DOHH2 (cell line): ENCODE data around the gene ATG10.

Source experiments
- H3F3A ChIP-seq: fragments of 200-600 bp; sonication (generic), shearing (Covaris generic); 2 replicates; pipeline ENCODE4 v1.6.0; 2016; ENCODE audit warnings: antibody characterized with exemption, mild to moderate bottlenecking; ENCODE audit not compliant: control insufficient read depth, insufficient read depth
- H3K27ac ChIP-seq: fragments of 200-600 bp; sonication (generic); 2 replicates; pipeline ENCODE4 v1.5.1; 2014; ENCODE audit warnings: low read depth, mild to moderate bottlenecking, low read length, moderate library complexity
- H3K27me3 ChIP-seq: fragments of 200-600 bp; sonication (generic); 2 replicates; pipeline ENCODE4 v1.6.1; 2014; ENCODE audit warnings: mild to moderate bottlenecking, low read length, mixed read lengths; ENCODE audit not compliant: control insufficient read depth
- H3K36me3 ChIP-seq: fragments of 200-600 bp; sonication (generic); 2 replicates; pipeline ENCODE4 v1.6.1; 2014; ENCODE audit warnings: mild to moderate bottlenecking, low read length, moderate library complexity, mixed read lengths; ENCODE audit not compliant: control insufficient read depth
- H3K4me1 ChIP-seq: fragments of 200-600 bp; sonication (generic); 2 replicates; pipeline ENCODE4 v1.6.1; 2014; ENCODE audit warnings: mild to moderate bottlenecking, low read length, mixed read lengths; ENCODE audit not compliant: control insufficient read depth
- H3K4me2 ChIP-seq: fragments of 200-600 bp; sonication (generic); 2 replicates; pipeline ENCODE4 v1.6.0; 2014; ENCODE audit warnings: mild to moderate bottlenecking, low read length, moderate library complexity
- H3K4me3 ChIP-seq: fragments of 200-600 bp; sonication (generic); 2 replicates; pipeline ENCODE4 v1.5.1; 2014; ENCODE audit warnings: mild to moderate bottlenecking, low read length, mixed read lengths
- H3K79me2 ChIP-seq: fragments of 200-600 bp; sonication (generic); 2 replicates; pipeline ENCODE4 v1.6.1; 2014; ENCODE audit warnings: mild to moderate bottlenecking, low read length, mixed read lengths; ENCODE audit not compliant: control insufficient read depth
- H3K9me2 ChIP-seq: fragments of 200-600 bp; sonication (generic); replicated peaks from 2 replicates; pipeline ENCODE4 v1.6.1; 2014; ENCODE audit warnings: mild to moderate bottlenecking, low read length, mixed read lengths; ENCODE audit not compliant: control insufficient read depth
- H3K9me3 ChIP-seq: fragments of 200-600 bp; sonication (generic); 2 replicates; pipeline ENCODE4 v1.6.1; 2014; ENCODE audit warnings: antibody characterized with exemption, low read length, mixed read lengths; ENCODE audit not compliant: control insufficient read depth, insufficient read depth
- H4K20me1 ChIP-seq: fragments of 200-600 bp; sonication (generic); 2 replicates; pipeline ENCODE4 v1.6.0; 2014; ENCODE audit warnings: low read depth, mild to moderate bottlenecking, antibody characterized with exemption, low read length, moderate library complexity; ENCODE audit not compliant: control insufficient read depth, insufficient read depth
- CTCF ChIP-seq: fragments of 200-600 bp; sonication (generic); IDR thresholded peaks from one replicate; pipeline ENCODE4 v1.5.1; 2014; ENCODE audit warnings: antibody characterized with exemption, mild to moderate bottlenecking, low read depth, low read length; ENCODE audit not compliant: poor library complexity, severe bottlenecking
- EZH2phosphoT487 ChIP-seq: fragments of 200-600 bp; sonication (generic); IDR thresholded peaks from 2 replicates; pipeline ENCODE4 v1.6.1; 2017; ENCODE audit warnings: borderline replicate concordance, mild to moderate bottlenecking, antibody characterized with exemption, low read length, moderate library complexity, mixed read lengths

ATG10 gene

DNA sequence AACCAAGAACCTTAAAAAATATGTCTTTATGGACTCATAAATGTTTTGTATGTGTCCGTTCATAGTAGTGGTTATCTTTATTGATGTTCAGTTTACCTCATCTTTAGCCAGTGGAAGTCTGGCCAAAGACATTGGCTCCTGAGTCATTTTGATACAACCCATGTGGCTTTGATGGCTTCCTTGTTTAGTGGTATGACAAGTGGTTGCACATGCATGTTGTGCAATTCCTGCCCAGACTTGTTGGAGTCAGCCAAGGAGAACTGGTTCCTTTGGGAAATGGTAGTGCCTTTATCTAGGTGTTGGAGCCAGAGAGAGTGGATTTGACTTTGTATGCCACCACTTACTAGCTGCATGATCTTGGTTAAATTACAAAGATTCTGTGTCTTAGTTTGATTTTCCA is 212.0 kb downstream of the ATG10 start:
- Histone ChIP-seq H3K36me3 (no peaks in the 10 kb centered on the region), H3K27ac (no peak overlapping the region), H3K27me3 (no peaks in the 10 kb centered on the region), H3K4me2 (no peak overlapping the region), H3K4me1 (no peaks in the 10 kb centered on the region), H3K9me3 (no peaks in the 10 kb centered on the region), H3F3A (no peaks in the 10 kb centered on the region), H3K79me2 (no peaks in the 10 kb centered on the region), H3K4me3 (no peak overlapping the region), H4K20me1 (no peaks in the 10 kb centered on the region), H3K9me2 (no peaks in the 10 kb centered on the region)
- TF ChIP-seq CTCF, result no peak
- no peak for TF ChIP-seq EZH2phosphoT487

GRCh38 chr5:82185851-82186250 is 214.0 kb downstream of the ATG10 start:
- Histone ChIP-seq H3K36me3 (no peaks in the 10 kb centered on the region), H3K4me3 (no peak overlapping the region), H3K27me3 (no peaks in the 10 kb centered on the region), H3K79me2 (no peaks in the 10 kb centered on the region), H3F3A (no peaks in the 10 kb centered on the region), H3K9me2 (no peaks in the 10 kb centered on the region), H3K9me3 (no peaks in the 10 kb centered on the region), H4K20me1 (no peaks in the 10 kb centered on the region), H3K4me2 (no peak overlapping the region), H3K27ac (no peak overlapping the region), H3K4me1 (no peaks in the 10 kb centered on the region)
- TF ChIP-seq CTCF, result no peak
- no peak for TF ChIP-seq EZH2phosphoT487

GRCh38 chr5:82197550-82197949 is 225.7 kb downstream of the ATG10 start:
- no peaks in the 10 kb centered on the region for H3K36me3 ChIP-seq
- no peaks in the 10 kb centered on the region for H3K4me1 ChIP-seq
- no peak overlapping the region for H3K4me3 ChIP-seq
- no peaks in the 10 kb centered on the region for H3F3A ChIP-seq
- no peaks in the 10 kb centered on the region for H3K9me3 ChIP-seq
- H3K27ac ChIP-seq, result no peak overlapping the region
- H3K4me2 ChIP-seq, result no peak overlapping the region
- H4K20me1 ChIP-seq, result no peaks in the 10 kb centered on the region
- H3K27me3 ChIP-seq, result no peaks in the 10 kb centered on the region
- no peaks in the 10 kb centered on the region for H3K9me2 ChIP-seq
- no peaks in the 10 kb centered on the region for H3K79me2 ChIP-seq
- TF ChIP-seq CTCF (no peak), EZH2phosphoT487 (no peak)

GRCh38 chr5:82204567-82204966 is 232.7 kb downstream of the ATG10 start:
- no peaks in the 10 kb centered on the region for H3K79me2 ChIP-seq
- H4K20me1 ChIP-seq, result no peaks in the 10 kb centered on the region
- no peak for TF ChIP-seq EZH2phosphoT487
- TF ChIP-seq CTCF, result no peak
- H3K36me3 ChIP-seq, result no peaks in the 10 kb centered on the region
- H3K27me3 ChIP-seq, result no peaks in the 10 kb centered on the region
- no peaks in the 10 kb centered on the region for H3F3A ChIP-seq
- no peak overlapping the region for H3K27ac ChIP-seq
- H3K4me2 ChIP-seq, result no peak overlapping the region
- no peaks in the 10 kb centered on the region for H3K9me3 ChIP-seq
- H3K4me1 ChIP-seq, result no peaks in the 10 kb centered on the region
- H3K4me3 ChIP-seq, result no peak overlapping the region
- no peaks in the 10 kb centered on the region for H3K9me2 ChIP-seq
